ENCODE results near the gene KCND3. TPM values are rescaled to one million over a fixed set of nuclear protein-coding genes. Genes with fewer than 3 reads are reported as not detected.
"Not testable (repeated sequence)": the region's sequence is repeated elsewhere in the genome, so short reads cannot be mapped to it uniquely, and the experiment has no call there.

KCND3 gene
- total and polyA plus RNA-seq, 2 of the 4 experiments (the other 2 are of a cell fraction), result under 0.01 to 0.03 TPM

DNA sequence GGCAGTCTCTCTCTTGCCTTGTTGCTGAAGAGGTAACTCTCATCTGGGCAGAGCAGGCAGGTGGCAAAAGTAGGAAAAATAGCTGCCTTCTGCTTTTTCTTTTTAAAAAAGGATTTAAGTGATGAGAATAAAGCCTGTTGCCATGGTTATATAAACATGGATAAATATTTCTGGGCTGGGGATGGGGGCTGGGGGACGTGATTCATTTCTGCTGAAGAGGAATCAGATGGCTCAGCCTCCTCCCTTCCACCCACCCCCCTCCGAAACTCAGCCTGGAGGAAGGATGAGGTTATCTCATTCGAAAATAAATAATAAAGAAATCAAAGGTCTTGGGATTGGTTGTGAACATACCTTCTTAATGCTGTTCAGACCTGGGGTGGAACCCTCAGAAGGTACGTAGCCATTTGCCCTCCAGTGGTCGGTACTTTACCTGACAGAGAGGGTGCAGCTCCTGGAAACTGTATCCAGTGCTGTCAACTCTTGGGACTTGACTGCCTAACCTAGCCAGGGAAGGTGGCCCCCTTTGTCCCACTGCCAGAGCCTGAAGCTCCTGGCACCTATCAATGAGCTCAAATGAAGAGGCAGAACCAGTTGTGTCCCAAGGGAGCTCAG is 246.4 kb downstream of the KCND3 start (continued):
- TF ChIP-seq RFX5 (IDR thresholded peaks at IDR 0.05; ENCODE audit: low read depth, low read length) (no peak), MAZ (IDR thresholded peaks at IDR 0.05; ENCODE audit: borderline replicate concordance, low read depth, low read length) (peak; percentile 78)
- TF ChIP-seq, protein P1, sequence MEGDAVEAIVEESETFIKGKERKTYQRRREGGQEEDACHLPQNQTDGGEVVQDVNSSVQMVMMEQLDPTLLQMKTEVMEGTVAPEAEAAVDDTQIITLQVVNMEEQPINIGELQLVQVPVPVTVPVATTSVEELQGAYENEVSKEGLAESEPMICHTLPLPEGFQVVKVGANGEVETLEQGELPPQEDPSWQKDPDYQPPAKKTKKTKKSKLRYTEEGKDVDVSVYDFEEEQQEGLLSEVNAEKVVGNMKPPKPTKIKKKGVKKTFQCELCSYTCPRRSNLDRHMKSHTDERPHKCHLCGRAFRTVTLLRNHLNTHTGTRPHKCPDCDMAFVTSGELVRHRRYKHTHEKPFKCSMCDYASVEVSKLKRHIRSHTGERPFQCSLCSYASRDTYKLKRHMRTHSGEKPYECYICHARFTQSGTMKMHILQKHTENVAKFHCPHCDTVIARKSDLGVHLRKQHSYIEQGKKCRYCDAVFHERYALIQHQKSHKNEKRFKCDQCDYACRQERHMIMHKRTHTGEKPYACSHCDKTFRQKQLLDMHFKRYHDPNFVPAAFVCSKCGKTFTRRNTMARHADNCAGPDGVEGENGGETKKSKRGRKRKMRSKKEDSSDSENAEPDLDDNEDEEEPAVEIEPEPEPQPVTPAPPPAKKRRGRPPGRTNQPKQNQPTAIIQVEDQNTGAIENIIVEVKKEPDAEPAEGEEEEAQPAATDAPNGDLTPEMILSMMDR (conservative IDR thresholded peaks at IDR 0.05; ENCODE audit: low read depth, low read length), result no peak

DNA sequence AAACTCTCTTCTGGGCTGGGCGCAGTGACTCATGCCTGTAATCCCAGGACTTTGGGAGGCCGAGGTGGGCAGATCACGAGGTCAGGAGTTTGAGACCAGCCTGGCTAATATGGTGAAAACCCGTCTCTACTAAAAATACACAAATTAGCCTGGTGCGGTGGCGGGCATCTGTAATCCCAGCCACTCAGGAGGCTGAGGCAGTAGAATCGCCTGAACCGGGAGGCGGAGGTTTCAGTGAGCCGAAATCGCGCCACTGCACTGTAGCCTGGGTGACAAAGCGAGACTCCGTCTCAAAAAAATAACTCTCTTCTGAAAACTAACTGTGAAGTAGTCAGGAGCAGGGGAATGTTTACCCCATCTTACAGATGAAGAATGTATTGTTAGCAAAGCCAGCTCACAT is 247.2 kb downstream of the KCND3 start:
- H3K9ac ChIP-seq (ENCODE audit: low read depth, low read length); H3K23ac ChIP-seq (ENCODE audit: low read depth, low read length); H3K4me3 ChIP-seq (ENCODE audit: insufficient read depth, low read depth, low read length); H3K56ac ChIP-seq (ENCODE audit: extremely low read depth, insufficient read depth, low read length); BruUV-seq (replicated peaks); H3K27ac ChIP-seq (ENCODE audit: insufficient read depth, low read length); H2BK120ac ChIP-seq (ENCODE audit: low read depth, low read length); dilution Hi-C loops (cut with HindIII; ENCODE audit: low sequenced_read_pairs, unreplicated experiment); H3K4me2 ChIP-seq (ENCODE audit: low read depth, low read length); POLR2A ChIA-PET (ENCODE audit: unreplicated experiment); H4K5ac ChIP-seq (ENCODE audit: low read depth, low read length); intact Hi-C loops (cut with micrococcal nuclease); ATAC-seq (ENCODE audit: low read depth); H3K36me3 ChIP-seq (ENCODE audit: control insufficient read depth, insufficient read depth, low read length); H2AK5ac ChIP-seq (ENCODE audit: low read depth, low read length); H3K27me3 ChIP-seq (ENCODE audit: control insufficient read depth, insufficient read depth, low read length); H2BK5ac ChIP-seq (ENCODE audit: low read depth, low read length, poor library complexity, severe bottlenecking); H4K91ac ChIP-seq (ENCODE audit: insufficient read depth, low read depth, low read length); H2AK9ac ChIP-seq (replicated peaks; ENCODE audit: low read depth, low read length, poor library complexity); H4K20me1 ChIP-seq (ENCODE audit: insufficient read depth, low read length); H2AFZ ChIP-seq (replicated peaks; ENCODE audit: low read length, poor library complexity); H3K18ac ChIP-seq (ENCODE audit: low read depth, low read length); H3K9me3 ChIP-seq (ENCODE audit: control insufficient read depth, insufficient read depth, low read length); in situ Hi-C loops (cut with MboI; ENCODE audit: low sequenced_read_pairs); DNase-seq; H2BK15ac ChIP-seq (ENCODE audit: low read depth, low read length); H4K8ac ChIP-seq (ENCODE audit: low read depth in 2 of 2, low read length in 2 of 2); H3K14ac ChIP-seq (replicated peaks; ENCODE audit: low read depth, low read length): not testable (repeated sequence)
- Histone ChIP-seq H3K4ac (ENCODE audit: low read depth, low read length) (0 out of 2 replicates have a peak overlapping the region, but pooled peaks have one; percentile 87), H3K79me1 (ENCODE audit: low read depth in 1 of 2, low read length in 2 of 2) (peaks cover 5 to 19% of the 10 kb centered on the region in 2 experiments; a peak in 2 of 4 replicates), H3K4me1 (ENCODE audit: control insufficient read depth, insufficient read depth, low read length) (peaks cover 22% of the 10 kb centered on the region), H3K9me1 (ENCODE audit: insufficient read depth, low read length) (peaks cover 40% of the 10 kb centered on the region), H2BK20ac (ENCODE audit: low read depth, low read length) (0 out of 2 replicates have a peak overlapping the region, but pooled peaks have one; percentile 92)
- CTCF ChIA-PET, result interaction anchor here (2.5 kb wide), 1 partner anchor 28 kb away, joined by 13 read pairs; no protein-coding TSS in a partner anchor
- 80% methylated on average over 1 of the region's 14 CpGs; no CpG with 5 or more reads in 1 of the 2 experiments for WGBS, 2 experiments (ENCODE audit: extremely low coverage in 2 of 2, insufficient read length in 1 of 2)

Measured in IMR-90 (cell line).